Glutamatergic neuron (in vitro differentiated cells): Measurements from ENCODE around the gene NRARP. TPM values are rescaled to one million over a fixed set of nuclear protein-coding genes. Genes with fewer than 3 reads are reported as not detected.
A peak's percentile ranks its signal among the peaks of the same experiment; 100 is the strongest.

ENCODE experiments used
- DNase-seq: peaks from one replicate; pipeline ENCODE4 v3.0.0; 2022
- H3K27ac Mint-ChIP-seq: one replicate; pipeline ENCODE4 v1.8.0; 2020; ENCODE audit warnings: mild to moderate bottlenecking, mixed read lengths, inconsistent platforms; ENCODE audit not compliant: unreplicated experiment
- H3K27me3 Mint-ChIP-seq: one replicate; pipeline ENCODE4 v1.8.0; 2020; ENCODE audit warnings: mild to moderate bottlenecking, moderate library complexity, mixed read lengths, inconsistent platforms; ENCODE audit not compliant: unreplicated experiment
- H3K36me3 Mint-ChIP-seq: one replicate; pipeline ENCODE4 v1.8.0; 2020; ENCODE audit warnings: mild to moderate bottlenecking, mixed read lengths, inconsistent platforms; ENCODE audit not compliant: unreplicated experiment
- H3K4me1 Mint-ChIP-seq: one replicate; pipeline ENCODE4 v1.8.0; 2020; ENCODE audit warnings: mild to moderate bottlenecking, low read depth, mixed read lengths, inconsistent platforms; ENCODE audit not compliant: unreplicated experiment
- H3K4me3 Mint-ChIP-seq: one replicate; pipeline ENCODE4 v1.8.0; 2020; ENCODE audit warnings: mild to moderate bottlenecking, mixed read lengths, inconsistent platforms; ENCODE audit not compliant: unreplicated experiment
- H3K9me3 Mint-ChIP-seq: one replicate; pipeline ENCODE4 v1.8.0; 2020; ENCODE audit warnings: mild to moderate bottlenecking, moderate library complexity, mixed read lengths, inconsistent platforms; ENCODE audit not compliant: unreplicated experiment
- CTCF ChIP-seq: fragments of 200-600 bp; sonication (generic); IDR thresholded peaks from one replicate; pipeline ENCODE4 v1.5.0; 2021; ENCODE audit not compliant: partially characterized antibody, unreplicated experiment
- total RNA-seq: library from RNA; stranded (reverse); fragmentation: NEBNext Ultra II Directional; extraction: Animal tissue kit (Norgen Biotek cat#: 25700); gene quantifications from one replicate; pipeline ENCODE4 v1.2.1, GENCODE V29; 2021; ENCODE audit not compliant: unreplicated experiment

NRARP gene
- total RNA-seq, 1 donor from 2014 or later = 15.2 TPM

DNA sequence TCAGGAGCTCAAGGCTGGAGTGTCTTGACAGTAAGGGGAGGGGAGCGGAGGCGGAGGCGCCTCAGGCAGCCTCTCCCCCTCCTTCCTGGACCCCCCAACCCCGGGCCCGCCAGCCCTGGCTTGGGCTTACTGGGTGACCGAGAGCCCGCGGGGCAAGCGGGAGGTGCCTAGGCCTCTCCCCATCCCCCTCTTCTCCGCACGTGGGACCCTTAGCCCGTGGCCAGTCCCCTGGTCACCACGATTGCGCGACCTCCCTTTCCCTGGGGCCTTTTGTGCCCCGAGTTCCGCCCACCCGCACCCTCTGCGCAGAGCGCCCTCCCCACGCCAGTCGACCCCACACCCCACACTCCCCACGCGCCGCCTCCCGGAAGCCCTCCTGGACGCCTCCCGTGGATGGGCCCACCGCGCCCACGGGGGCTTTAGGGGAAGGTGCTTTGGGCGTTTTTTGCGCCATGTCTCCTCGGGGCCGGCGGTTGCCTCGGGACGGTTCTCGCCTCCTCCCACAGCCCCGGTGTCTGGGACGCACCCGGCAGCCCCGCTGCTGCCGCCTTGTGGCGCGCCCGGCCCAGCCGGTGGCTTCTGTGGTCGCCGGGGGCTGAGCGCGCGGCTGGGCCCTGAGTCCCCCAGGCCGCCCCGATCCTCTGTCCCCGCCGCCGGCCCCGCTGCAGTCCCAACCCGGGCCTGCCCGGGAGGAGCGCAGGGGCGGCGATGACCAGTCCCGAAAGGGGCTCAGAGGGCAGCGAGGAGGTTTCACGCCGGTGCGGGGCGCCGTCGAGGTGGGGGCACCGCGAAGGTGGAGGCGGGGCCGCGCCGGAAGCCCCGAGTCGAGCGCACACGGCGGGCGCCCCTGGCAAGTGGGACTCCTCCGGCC lies 21.4 kb downstream of the NRARP start:
- TF ChIP-seq CTCF = peak; percentile 40
- peaks cover 11% of the 10 kb centered on the region for H3K9me3 Mint-ChIP-seq
- H3K4me3 Mint-ChIP-seq = no peak overlapping the region
- H3K4me1 Mint-ChIP-seq = peaks cover 6% of the 10 kb centered on the region
- H3K36me3 Mint-ChIP-seq = peaks cover 7% of the 10 kb centered on the region
- DNase-seq = peak; percentile 77
- no peak overlapping the region for H3K27ac Mint-ChIP-seq
- H3K27me3 Mint-ChIP-seq = peaks cover 6% of the 10 kb centered on the region

GRCh38 chr9:137279741-137280473 lies 22.2 kb downstream of the NRARP start:
- peaks cover 7% of the 10 kb centered on the region for H3K36me3 Mint-ChIP-seq
- DNase-seq = no peak
- peaks cover 8% of the 10 kb centered on the region for H3K27me3 Mint-ChIP-seq
- no peak overlapping the region for H3K4me3 Mint-ChIP-seq
- no peak for TF ChIP-seq CTCF
- no peak overlapping the region for H3K27ac Mint-ChIP-seq
- peaks cover 14% of the 10 kb centered on the region for H3K9me3 Mint-ChIP-seq
- H3K4me1 Mint-ChIP-seq = peaks cover 14% of the 10 kb centered on the region

GRCh38 chr9:137278721-137279711 lies 23.1 kb downstream of the NRARP start:
- Mint-ChIP-seq H3K27me3 (peaks cover 8% of the 10 kb centered on the region), H3K27ac (no peak overlapping the region), H3K9me3 (peaks cover 14% of the 10 kb centered on the region), H3K4me1 (peaks cover 21% of the 10 kb centered on the region), H3K4me3 (no peak overlapping the region), H3K36me3 (peaks cover 7% of the 10 kb centered on the region)
- no peak for TF ChIP-seq CTCF
- no peak for DNase-seq

GRCh38 chr9:137278061-137278701 lies 23.9 kb downstream of the NRARP start:
- H3K9me3 Mint-ChIP-seq = peaks cover 11% of the 10 kb centered on the region
- DNase-seq = peak; percentile 44
- peaks cover 21% of the 10 kb centered on the region for H3K4me1 Mint-ChIP-seq
- H3K27me3 Mint-ChIP-seq = peaks cover 8% of the 10 kb centered on the region
- no peak overlapping the region for H3K4me3 Mint-ChIP-seq
- H3K36me3 Mint-ChIP-seq = peaks cover 7% of the 10 kb centered on the region
- no peak overlapping the region for H3K27ac Mint-ChIP-seq
- TF ChIP-seq CTCF = no peak
